ENCODE data around the gene ARHGEF26.
"Not testable (repeated sequence)": the region's sequence is repeated elsewhere in the genome, so short reads cannot be mapped to it uniquely, and the experiment has no call there.

The ARHGEF26 gene

DNA sequence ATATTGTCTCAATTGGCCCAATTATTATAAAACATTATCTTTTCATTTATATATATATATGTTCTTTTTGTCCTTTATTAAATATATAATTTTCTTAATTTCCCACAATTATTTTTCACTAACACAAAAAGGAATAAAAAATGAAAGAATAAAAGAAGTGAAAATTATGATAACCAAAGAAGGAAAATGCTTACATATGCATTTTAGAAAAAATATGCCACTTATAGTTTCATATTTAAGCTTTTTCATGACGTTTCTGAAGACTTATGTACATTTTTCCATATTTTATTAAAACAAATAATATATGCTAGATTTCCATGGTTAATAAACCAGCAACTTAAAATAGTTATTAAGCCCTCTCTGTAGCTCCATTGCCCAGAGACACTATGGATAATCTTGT is 34.9 kb upstream of the ARHGEF26 start:
- TF ChIP-seq, protein P1, sequence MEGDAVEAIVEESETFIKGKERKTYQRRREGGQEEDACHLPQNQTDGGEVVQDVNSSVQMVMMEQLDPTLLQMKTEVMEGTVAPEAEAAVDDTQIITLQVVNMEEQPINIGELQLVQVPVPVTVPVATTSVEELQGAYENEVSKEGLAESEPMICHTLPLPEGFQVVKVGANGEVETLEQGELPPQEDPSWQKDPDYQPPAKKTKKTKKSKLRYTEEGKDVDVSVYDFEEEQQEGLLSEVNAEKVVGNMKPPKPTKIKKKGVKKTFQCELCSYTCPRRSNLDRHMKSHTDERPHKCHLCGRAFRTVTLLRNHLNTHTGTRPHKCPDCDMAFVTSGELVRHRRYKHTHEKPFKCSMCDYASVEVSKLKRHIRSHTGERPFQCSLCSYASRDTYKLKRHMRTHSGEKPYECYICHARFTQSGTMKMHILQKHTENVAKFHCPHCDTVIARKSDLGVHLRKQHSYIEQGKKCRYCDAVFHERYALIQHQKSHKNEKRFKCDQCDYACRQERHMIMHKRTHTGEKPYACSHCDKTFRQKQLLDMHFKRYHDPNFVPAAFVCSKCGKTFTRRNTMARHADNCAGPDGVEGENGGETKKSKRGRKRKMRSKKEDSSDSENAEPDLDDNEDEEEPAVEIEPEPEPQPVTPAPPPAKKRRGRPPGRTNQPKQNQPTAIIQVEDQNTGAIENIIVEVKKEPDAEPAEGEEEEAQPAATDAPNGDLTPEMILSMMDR (conservative IDR thresholded peaks at IDR 0.05) = no peak
- H3K27ac ChIP-seq = no peak overlapping the region

GRCh38 chr3:154087756-154088480 is 33.3 kb upstream of the ARHGEF26 start:
- H3K27ac ChIP-seq = not testable (repeated sequence)

- TF ChIP-seq, protein P1 (conservative IDR thresholded peaks at IDR 0.05) = no peak
Observed at GRCh38 chr3:154089421-154090420, 31.5 kb upstream of the ARHGEF26 start.

GRCh38 chr3:154094051-154094450 is 27.1 kb upstream of the ARHGEF26 start:
- TF ChIP-seq, protein P1 (conservative IDR thresholded peaks at IDR 0.05) = no peak
- no peak overlapping the region for H3K27ac ChIP-seq

More at GRCh38 chr3:154089421-154090420, 31.5 kb upstream of the ARHGEF26 start:
- peak overlapping the region; percentile 83 for H3K27ac ChIP-seq

- H3K27ac ChIP-seq = no peak overlapping the region
- TF ChIP-seq, protein P1 (conservative IDR thresholded peaks at IDR 0.05) = peak; percentile 80
Observed at GRCh38 chr3:154095832-154096421, 25.3 kb upstream of the ARHGEF26 start.

DNA sequence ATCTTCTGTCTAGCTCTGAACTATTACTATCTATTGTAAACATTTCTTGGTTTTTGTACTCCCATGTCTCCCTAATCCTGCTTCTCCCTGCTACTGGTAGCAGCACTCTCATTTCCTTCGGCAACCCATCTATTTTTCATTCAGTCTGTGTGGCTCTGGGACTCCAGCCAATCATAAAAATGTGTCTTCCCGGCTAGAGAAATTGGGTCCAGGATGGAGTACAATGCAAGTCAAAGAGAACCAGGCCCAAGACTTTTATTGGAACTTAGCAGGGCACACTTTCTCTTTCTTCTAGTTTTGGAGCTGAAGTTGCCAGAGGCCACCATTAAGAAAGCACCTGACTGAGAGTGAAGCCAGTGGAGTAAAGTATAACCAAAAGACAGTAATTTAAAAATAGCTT is 22.8 kb upstream of the ARHGEF26 start:
- H3K27ac ChIP-seq = no peak overlapping the region
- TF ChIP-seq, protein P1 (conservative IDR thresholded peaks at IDR 0.05) = no peak

GRCh38 chr3:154100556-154100955 is 20.6 kb upstream of the ARHGEF26 start:
- no peak overlapping the region for H3K27ac ChIP-seq
- TF ChIP-seq, protein P1 (conservative IDR thresholded peaks at IDR 0.05) = no peak

Measured in VCaP (cell line).